Fibroblast of lung (primary cell): ENCODE measurements around the gene RPSA.
"Not testable (repeated sequence)": the region's sequence is repeated elsewhere in the genome, so short reads cannot be mapped to it uniquely, and the experiment has no call there.

Experiments used
- CTCF ChIP-seq, 2 donors: IDR thresholded peaks in 1 of 2; conservative IDR thresholded peaks in 1 of 2; 1 replicate in 1 of 2; 2 replicates in 1 of 2; pipeline ENCODE4 v1.5.1; 2011 to 2012; ENCODE audit warnings: low read length in 2 of 2, control low read depth in 1 of 2, inconsistent platforms in 1 of 2, low read depth in 1 of 2, mild to moderate bottlenecking in 1 of 2
- EZH2 ChIP-seq: IDR thresholded peaks from 2 replicates; pipeline ENCODE4 v1.5.1; 2012; ENCODE audit warnings: low read length, control low read depth, mild to moderate bottlenecking; ENCODE audit errors: missing control alignments

DNA sequence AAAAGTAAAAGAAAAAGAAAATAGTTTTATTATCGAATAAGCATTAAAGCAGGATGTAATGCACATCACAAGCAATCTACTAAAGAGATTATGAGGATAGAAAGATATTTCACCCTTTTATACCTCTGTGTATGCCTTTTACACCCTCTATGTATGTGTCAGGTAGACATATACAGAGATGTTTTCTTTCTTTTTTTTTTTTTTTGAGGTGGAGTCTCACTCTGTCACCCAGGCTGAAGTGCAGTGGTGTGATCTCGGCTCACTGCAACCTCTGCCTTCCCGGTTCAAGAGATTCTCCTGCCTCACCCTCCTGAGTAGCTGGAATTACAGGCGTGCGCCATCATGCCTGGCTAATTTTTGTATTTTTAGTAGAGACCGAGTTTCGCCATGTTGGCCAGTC is 47.4 kb downstream of the RPSA start:
- not testable (repeated sequence) for TF ChIP-seq CTCF (conservative IDR thresholded peaks at IDR 0.05 in 1 of 2, IDR thresholded peaks at IDR 0.05 in 1 of 2; ENCODE audit: low read depth in 1 of 2, low read length in 2 of 2); EZH2
